Esophagus squamous epithelium (tissue), 4 donors: ENCODE data around the gene ESYT1.

Experiments used
- POLR2A ChIP-seq, 4 donors: fragments of 450-650 bp; IDR thresholded peaks; one replicate each; pipeline ENCODE4 v1.6.1; 2017; ENCODE audit warnings: antibody characterized with exemption in 4 of 4, mild to moderate bottlenecking in 4 of 4, moderate library complexity in 3 of 4
- TF ChIP-seq, protein P1 (sequence below), 6 experiments: fragments of 450-650 bp in 4 of 6; fragments of 200-600 bp in 2 of 6; sonication (generic) in 2 of 6; IDR thresholded peaks; one replicate each; pipeline ENCODE4 v1.5.1; 2016 to 2019; ENCODE audit warnings: antibody characterized with exemption in 6 of 6, mild to moderate bottlenecking in 4 of 6, moderate library complexity in 4 of 6

- TF ChIP-seq, protein P1, sequence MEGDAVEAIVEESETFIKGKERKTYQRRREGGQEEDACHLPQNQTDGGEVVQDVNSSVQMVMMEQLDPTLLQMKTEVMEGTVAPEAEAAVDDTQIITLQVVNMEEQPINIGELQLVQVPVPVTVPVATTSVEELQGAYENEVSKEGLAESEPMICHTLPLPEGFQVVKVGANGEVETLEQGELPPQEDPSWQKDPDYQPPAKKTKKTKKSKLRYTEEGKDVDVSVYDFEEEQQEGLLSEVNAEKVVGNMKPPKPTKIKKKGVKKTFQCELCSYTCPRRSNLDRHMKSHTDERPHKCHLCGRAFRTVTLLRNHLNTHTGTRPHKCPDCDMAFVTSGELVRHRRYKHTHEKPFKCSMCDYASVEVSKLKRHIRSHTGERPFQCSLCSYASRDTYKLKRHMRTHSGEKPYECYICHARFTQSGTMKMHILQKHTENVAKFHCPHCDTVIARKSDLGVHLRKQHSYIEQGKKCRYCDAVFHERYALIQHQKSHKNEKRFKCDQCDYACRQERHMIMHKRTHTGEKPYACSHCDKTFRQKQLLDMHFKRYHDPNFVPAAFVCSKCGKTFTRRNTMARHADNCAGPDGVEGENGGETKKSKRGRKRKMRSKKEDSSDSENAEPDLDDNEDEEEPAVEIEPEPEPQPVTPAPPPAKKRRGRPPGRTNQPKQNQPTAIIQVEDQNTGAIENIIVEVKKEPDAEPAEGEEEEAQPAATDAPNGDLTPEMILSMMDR (IDR thresholded peaks at IDR 0.05): peak; percentile 58 to 95 (median 84)
- peak in 1 of 4 donors; percentile 13 for TF ChIP-seq POLR2A (IDR thresholded peaks at IDR 0.05)
These were observed 61.2 kb downstream of the ESYT1 start, which contains the start of gene SMARCC2 for GRCh38 chr12:56189099-56189917.
